K562 (cell line): ENCODE measurements around the gene RIC3. TPM values are rescaled to one million over a fixed set of nuclear protein-coding genes. Genes with fewer than 3 reads are reported as not detected.

Experiments used
- CBFA2T3 ChIP-seq: fragments of 450-650 bp; IDR thresholded peaks from 2 replicates; pipeline ENCODE4 v1.6.1; 2017
- GABPB1 ChIP-seq: sonication (generic); formaldehyde crosslinking; IDR thresholded peaks from 2 replicates; pipeline ENCODE4 v1.8.0; 2022; ENCODE audit warnings: mild to moderate bottlenecking, missing genetic modification reagents
- GABPB2 ChIP-seq: fragments of 250-450 bp; sonication (Bioruptor Pico); conservative IDR thresholded peaks from 2 replicates; pipeline ENCODE4 v1.5.1; 2021; ENCODE audit warnings: mild to moderate bottlenecking
- JUN ChIP-seq, 2 experiments: sonication (generic) in 1 of 2; formaldehyde crosslinking in 1 of 2; IDR thresholded peaks; 2 replicates each; pipeline versions ENCODE4 v1.6.1 to v1.8.0; 2012 to 2022; ENCODE audit warnings: borderline replicate concordance in 2 of 2, mild to moderate bottlenecking in 2 of 2, improper control_type of control experiment in 1 of 2, low read depth in 1 of 2, low read length in 1 of 2, missing genetic modification reagents in 1 of 2
- MEIS2 ChIP-seq: fragments of 450-650 bp; IDR thresholded peaks from 2 replicates; pipeline ENCODE4 v1.6.1; 2014; ENCODE audit warnings: mild to moderate bottlenecking; ENCODE audit not compliant: partially characterized antibody
- NCOR1 ChIP-seq: fragments of 450-650 bp; IDR thresholded peaks from 2 replicates; pipeline ENCODE4 v1.6.1; 2016; ENCODE audit warnings: mild to moderate bottlenecking, moderate library complexity
- NFE2 ChIP-seq: IDR thresholded peaks from 2 replicates; pipeline ENCODE4 v1.6.1; 2014; ENCODE audit warnings: antibody characterized with exemption, low read depth
- NFIC ChIP-seq: fragments of 450-650 bp; IDR thresholded peaks from 2 replicates; pipeline ENCODE4 v1.6.1; 2017; ENCODE audit warnings: mild to moderate bottlenecking, inconsistent platforms
- NR4A1 ChIP-seq, 2 experiments: fragments of 250-450 bp in 1 of 2; fragments of 450-650 bp in 1 of 2; sonication (Bioruptor Pico) in 1 of 2; IDR thresholded peaks; 2 replicates each; pipeline versions ENCODE4 v1.4.0 to v1.6.1; 2016 to 2020; ENCODE audit warnings: mild to moderate bottlenecking in 2 of 2, missing compliant biosample characterization in 1 of 2, missing genetic modification characterization in 1 of 2, moderate library complexity in 1 of 2
- NRF1 ChIP-seq, 2 experiments: fragments of 450-650 bp; IDR thresholded peaks in 1 of 2; conservative IDR thresholded peaks in 1 of 2; 2 replicates each; pipeline ENCODE4 v1.6.1; 2014; ENCODE audit warnings: mild to moderate bottlenecking in 2 of 2
- RBM25 ChIP-seq: fragments of 200-400 bp; formaldehyde crosslinking; IDR thresholded peaks from 2 replicates; pipeline ENCODE4 v1.6.1; 2018; ENCODE audit warnings: low read length, low read depth, moderate library complexity; ENCODE audit not compliant: severe bottlenecking
- SRSF3 ChIP-seq: fragments of 200-400 bp; formaldehyde crosslinking; IDR thresholded peaks from 2 replicates; pipeline ENCODE4 v1.6.1; 2016; ENCODE audit warnings: mild to moderate bottlenecking, low read length, moderate library complexity; ENCODE audit not compliant: insufficient read depth
- ZNF133 ChIP-seq: fragments of 250-450 bp; sonication (Bioruptor Pico); IDR thresholded peaks from 2 replicates; pipeline ENCODE4 v1.4.0; 2020; ENCODE audit warnings: mild to moderate bottlenecking
- ZNF143 ChIP-seq: sonication (generic); formaldehyde crosslinking; IDR thresholded peaks from 2 replicates; pipeline ENCODE4 v1.9.0; 2022; ENCODE audit warnings: mild to moderate bottlenecking, missing genetic modification reagents
- ZNF175 ChIP-seq: fragments of 200-800 bp; sonication (Bioruptor generic); IDR thresholded peaks from 2 replicates; pipeline ENCODE4 v1.6.1; 2016; ENCODE audit warnings: low read depth, mild to moderate bottlenecking, missing genetic modification characterization, missing compliant biosample characterization
- ZNF780A ChIP-seq: fragments of 250-450 bp; sonication (Bioruptor Pico); IDR thresholded peaks from 2 replicates; pipeline ENCODE4 v1.5.0; 2021; ENCODE audit warnings: mild to moderate bottlenecking
- polyA plus RNA-seq, 8 experiments: library from polyadenylated mRNA; depleted of rRNA in 4 of 8; stranded (reverse) in 5 of 8; unstranded in 3 of 8; fragments of >200 nt; fragmentation: Nextera tagmentation in 2 of 8; fragmentation: Illumina TruSeq in 1 of 8; extraction: Ambion mirVana in 2 of 8; extraction: Trizol in 1 of 8; gene quantifications; 2 replicates each; pipeline versions ENCODE4 v1.2.1 to v1.2.3, GENCODE V29; 2011 to 2014; ENCODE audit warnings: inconsistent platforms in 1 of 8, missing spikeins in 1 of 8
- total RNA-seq, 7 experiments: library from RNA; depleted of rRNA in 6 of 7; stranded (reverse); fragments of >200 nt in 6 of 7; fragmentation: Illumina TruSeq in 2 of 7; extraction: Trizol in 2 of 7; gene quantifications; 2 replicates each; pipeline versions ENCODE4 v1.2.1 to v1.2.3, GENCODE V29; 2011 to 2021; ENCODE audit warnings: low replicate concordance in 1 of 7
- TF ChIP-seq, protein P1 (sequence below), 2 experiments: IDR thresholded peaks in 1 of 2; conservative IDR thresholded peaks in 1 of 2; 2 replicates each; pipeline ENCODE4 v1.6.1; 2016; ENCODE audit warnings: low read depth in 2 of 2, mild to moderate bottlenecking in 1 of 2, missing compliant biosample characterization in 1 of 2, missing genetic modification characterization in 1 of 2, moderate library complexity in 1 of 2
- TF ChIP-seq, protein P2 (sequence below): fragments of 450-650 bp; IDR thresholded peaks from 2 replicates; pipeline ENCODE4 v1.7.0; 2016; ENCODE audit warnings: borderline replicate concordance
- TF ChIP-seq, protein P3 (sequence below): fragments of 450-650 bp; formaldehyde crosslinking; conservative IDR thresholded peaks from 2 replicates; pipeline ENCODE4 v1.4.0; 2022; ENCODE audit warnings: mild to moderate bottlenecking, missing genetic modification characterization
- TF ChIP-seq, protein P4 (sequence below): IDR thresholded peaks from 2 replicates; pipeline ENCODE4 v1.6.1; 2014; ENCODE audit warnings: antibody characterized with exemption

Gene RIC3
- total and polyA plus RNA-seq, 9 of the 15 experiments (the other 6 are each of a cell fraction or from before 2014, with no cell fraction given): 0.03 to 0.16 (median 0.05) TPM; not detected in 4

DNA sequence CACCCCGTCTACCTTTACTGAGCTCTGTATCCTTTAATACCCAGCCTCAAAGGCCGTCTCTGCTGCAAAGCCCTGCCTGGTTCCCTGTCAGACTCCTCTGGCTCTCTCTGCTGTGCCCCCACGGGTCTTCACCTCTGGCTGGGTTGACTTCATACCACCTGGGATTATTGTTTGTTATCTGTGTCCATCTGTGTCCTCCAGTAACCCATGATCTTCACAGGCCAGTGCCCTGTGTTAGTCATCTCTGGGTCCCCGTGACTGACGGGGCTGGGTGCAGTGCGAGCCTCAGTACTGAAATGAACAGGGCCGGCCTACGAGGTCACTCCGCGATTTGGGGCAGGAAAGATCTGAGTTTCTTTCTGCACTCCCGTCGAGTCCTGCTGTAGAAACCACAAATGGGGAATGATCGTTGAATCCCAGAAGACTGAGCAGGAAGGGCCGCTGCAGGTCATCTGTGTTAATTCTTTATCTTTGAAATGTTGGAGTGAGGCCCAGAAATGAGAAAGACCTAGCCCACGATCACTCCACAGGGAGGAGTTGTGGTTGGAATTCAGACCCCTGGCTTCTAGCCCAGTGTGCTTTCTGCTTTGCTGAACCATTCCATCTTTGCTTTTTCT is 100.1 kb downstream of the RIC3 start (continued):
- TF ChIP-seq, protein P1, sequence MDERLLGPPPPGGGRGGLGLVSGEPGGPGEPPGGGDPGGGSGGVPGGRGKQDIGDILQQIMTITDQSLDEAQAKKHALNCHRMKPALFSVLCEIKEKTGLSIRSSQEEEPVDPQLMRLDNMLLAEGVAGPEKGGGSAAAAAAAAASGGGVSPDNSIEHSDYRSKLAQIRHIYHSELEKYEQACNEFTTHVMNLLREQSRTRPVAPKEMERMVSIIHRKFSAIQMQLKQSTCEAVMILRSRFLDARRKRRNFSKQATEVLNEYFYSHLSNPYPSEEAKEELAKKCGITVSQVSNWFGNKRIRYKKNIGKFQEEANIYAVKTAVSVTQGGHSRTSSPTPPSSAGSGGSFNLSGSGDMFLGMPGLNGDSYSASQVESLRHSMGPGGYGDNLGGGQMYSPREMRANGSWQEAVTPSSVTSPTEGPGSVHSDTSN (CRISPR knock-in tag; IDR thresholded peaks at IDR 0.05; ENCODE audit: low read depth): no peak
- TF ChIP-seq, protein P1 (tag; conservative IDR thresholded peaks at IDR 0.05; ENCODE audit: low read depth): peak; percentile 52
- TF ChIP-seq, protein P2, sequence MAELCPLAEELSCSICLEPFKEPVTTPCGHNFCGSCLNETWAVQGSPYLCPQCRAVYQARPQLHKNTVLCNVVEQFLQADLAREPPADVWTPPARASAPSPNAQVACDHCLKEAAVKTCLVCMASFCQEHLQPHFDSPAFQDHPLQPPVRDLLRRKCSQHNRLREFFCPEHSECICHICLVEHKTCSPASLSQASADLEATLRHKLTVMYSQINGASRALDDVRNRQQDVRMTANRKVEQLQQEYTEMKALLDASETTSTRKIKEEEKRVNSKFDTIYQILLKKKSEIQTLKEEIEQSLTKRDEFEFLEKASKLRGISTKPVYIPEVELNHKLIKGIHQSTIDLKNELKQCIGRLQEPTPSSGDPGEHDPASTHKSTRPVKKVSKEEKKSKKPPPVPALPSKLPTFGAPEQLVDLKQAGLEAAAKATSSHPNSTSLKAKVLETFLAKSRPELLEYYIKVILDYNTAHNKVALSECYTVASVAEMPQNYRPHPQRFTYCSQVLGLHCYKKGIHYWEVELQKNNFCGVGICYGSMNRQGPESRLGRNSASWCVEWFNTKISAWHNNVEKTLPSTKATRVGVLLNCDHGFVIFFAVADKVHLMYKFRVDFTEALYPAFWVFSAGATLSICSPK: no peak
- no peak for TF ChIP-seq GABPB2 (CRISPR knock-in tag)
- 0 out of 2 replicates have a peak, but pooled peaks have one; percentile 24 for TF ChIP-seq NFIC
- no peak for TF ChIP-seq NCOR1
- TF ChIP-seq ZNF133 (CRISPR knock-in tag): no peak
- 0 out of 2 replicates have a peak, but pooled peaks have one; percentile 29 for TF ChIP-seq JUN (IDR thresholded peaks at IDR 0.05; ENCODE audit: borderline replicate concordance, low read depth, low read length)
- no peak for TF ChIP-seq JUN (CRISPR knock-in tag; IDR thresholded peaks at IDR 0.05; ENCODE audit: borderline replicate concordance)
- TF ChIP-seq MEIS2: no peak
- TF ChIP-seq ZNF780A: no peak
- no peak for TF ChIP-seq SRSF3
- no peak for TF ChIP-seq GABPB1 (CRISPR knock-in tag)
- TF ChIP-seq CBFA2T3: peak; percentile 48; the same call in 1 of the 2 replicates
- no peak for TF ChIP-seq ZNF175 (CRISPR knock-in tag)
- no peak for TF ChIP-seq RBM25
- no peak for TF ChIP-seq NR4A1 (CRISPR knock-in tag; IDR thresholded peaks at IDR 0.05)
- TF ChIP-seq NR4A1 (tag; IDR thresholded peaks at IDR 0.05): no peak
- TF ChIP-seq NFE2: no peak
- no peak for TF ChIP-seq NRF1 (conservative IDR thresholded peaks at IDR 0.05 in 1 of 2, IDR thresholded peaks at IDR 0.05 in 1 of 2)
- no peak for TF ChIP-seq ZNF143
- TF ChIP-seq, protein P3, sequence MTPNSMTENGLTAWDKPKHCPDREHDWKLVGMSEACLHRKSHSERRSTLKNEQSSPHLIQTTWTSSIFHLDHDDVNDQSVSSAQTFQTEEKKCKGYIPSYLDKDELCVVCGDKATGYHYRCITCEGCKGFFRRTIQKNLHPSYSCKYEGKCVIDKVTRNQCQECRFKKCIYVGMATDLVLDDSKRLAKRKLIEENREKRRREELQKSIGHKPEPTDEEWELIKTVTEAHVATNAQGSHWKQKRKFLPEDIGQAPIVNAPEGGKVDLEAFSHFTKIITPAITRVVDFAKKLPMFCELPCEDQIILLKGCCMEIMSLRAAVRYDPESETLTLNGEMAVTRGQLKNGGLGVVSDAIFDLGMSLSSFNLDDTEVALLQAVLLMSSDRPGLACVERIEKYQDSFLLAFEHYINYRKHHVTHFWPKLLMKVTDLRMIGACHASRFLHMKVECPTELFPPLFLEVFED (CRISPR knock-in tag): 0 out of 2 replicates have a peak, but pooled peaks have one; percentile 11
- TF ChIP-seq, protein P4, sequence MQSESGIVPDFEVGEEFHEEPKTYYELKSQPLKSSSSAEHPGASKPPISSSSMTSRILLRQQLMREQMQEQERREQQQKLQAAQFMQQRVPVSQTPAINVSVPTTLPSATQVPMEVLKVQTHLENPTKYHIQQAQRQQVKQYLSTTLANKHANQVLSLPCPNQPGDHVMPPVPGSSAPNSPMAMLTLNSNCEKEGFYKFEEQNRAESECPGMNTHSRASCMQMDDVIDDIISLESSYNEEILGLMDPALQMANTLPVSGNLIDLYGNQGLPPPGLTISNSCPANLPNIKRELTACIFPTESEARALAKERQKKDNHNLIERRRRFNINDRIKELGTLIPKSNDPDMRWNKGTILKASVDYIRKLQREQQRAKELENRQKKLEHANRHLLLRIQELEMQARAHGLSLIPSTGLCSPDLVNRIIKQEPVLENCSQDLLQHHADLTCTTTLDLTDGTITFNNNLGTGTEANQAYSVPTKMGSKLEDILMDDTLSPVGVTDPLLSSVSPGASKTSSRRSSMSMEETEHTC: 0 out of 2 replicates have a peak, but pooled peaks have one; percentile 45
